Measurements from ENCODE around the gene RHOD. TPM values are rescaled to one million over a fixed set of nuclear protein-coding genes. Genes with fewer than 3 reads are reported as not detected.

RHOD gene
- total RNA-seq, 1 donor from 2014 or later, result 29.8 TPM

GRCh38 chr11:67095214-67095507, 38.5 kb downstream of the RHOD start:
- H3K9me3 ChIP-seq (ENCODE audit: insufficient read depth, low read depth, low read length), result no peaks in the 10 kb centered on the region
- no peak for DNase-seq (ENCODE audit: low read depth)
- no peak overlapping the region for H3K4me2 ChIP-seq (ENCODE audit: low read length)
- no peak for FAIRE-seq
- H3K27me3 ChIP-seq (ENCODE audit: insufficient read depth, low read length), result no peaks in the 10 kb centered on the region
- H3K4me1 ChIP-seq (ENCODE audit: insufficient read depth, low read length), result no peaks in the 10 kb centered on the region
- no peak for TF ChIP-seq CTCF (IDR thresholded peaks at IDR 0.05; ENCODE audit: insufficient read depth, low read depth, low read length)
- no peak for TF ChIP-seq EZH2 (IDR thresholded peaks at IDR 0.05; ENCODE audit: insufficient read depth, low read length)
- H2AFZ ChIP-seq (ENCODE audit: low read depth, low read length), result no peak overlapping the region
- no peak overlapping the region for H3K27ac ChIP-seq (ENCODE audit: low read depth, low read length)
- Mint-ChIP-seq H3K36me3 (ENCODE audit: low read depth, unreplicated experiment) (no peaks in the 10 kb centered on the region), H3K9me3 (ENCODE audit: unreplicated experiment) (no peaks in the 10 kb centered on the region), H3K4me1 (ENCODE audit: low read depth, unreplicated experiment) (peaks cover 3% of the 10 kb centered on the region), H3K4me3 (ENCODE audit: unreplicated experiment) (no peak overlapping the region), H3K27ac (ENCODE audit: unreplicated experiment) (no peak overlapping the region), H3K27me3 (ENCODE audit: low read depth, unreplicated experiment) (peaks cover 9% of the 10 kb centered on the region)
- no peaks in the 10 kb centered on the region for H3K36me3 ChIP-seq (ENCODE audit: insufficient read depth, low read length)
- no peak overlapping the region for H3K4me3 ChIP-seq (ENCODE audit: insufficient read depth, low read depth, low read length)
- H4K20me1 ChIP-seq (ENCODE audit: insufficient read depth, low read length), result no peaks in the 10 kb centered on the region
- H3K9ac ChIP-seq (ENCODE audit: low read length), result no peak overlapping the region
- H3K79me2 ChIP-seq (ENCODE audit: insufficient read depth, low read length), result no peaks in the 10 kb centered on the region

GRCh38 chr11:67098799-67099429, 42.3 kb downstream of the RHOD start:
- Histone ChIP-seq H4K20me1 (ENCODE audit: insufficient read depth, low read length) (no peaks in the 10 kb centered on the region), H3K4me3 (ENCODE audit: insufficient read depth, low read depth, low read length) (no peak overlapping the region), H2AFZ (ENCODE audit: low read depth, low read length) (no peak overlapping the region), H3K4me2 (ENCODE audit: low read length) (no peak overlapping the region), H3K4me1 (ENCODE audit: insufficient read depth, low read length) (no peaks in the 10 kb centered on the region), H3K27me3 (ENCODE audit: insufficient read depth, low read length) (no peaks in the 10 kb centered on the region), H3K27ac (ENCODE audit: low read depth, low read length) (no peak overlapping the region), H3K36me3 (ENCODE audit: insufficient read depth, low read length) (no peaks in the 10 kb centered on the region), H3K9ac (ENCODE audit: low read length) (no peak overlapping the region), H3K9me3 (ENCODE audit: insufficient read depth, low read depth, low read length) (no peaks in the 10 kb centered on the region), H3K79me2 (ENCODE audit: insufficient read depth, low read length) (no peaks in the 10 kb centered on the region)
- Mint-ChIP-seq H3K36me3 (ENCODE audit: low read depth, unreplicated experiment) (peaks cover 2% of the 10 kb centered on the region), H3K27me3 (ENCODE audit: low read depth, unreplicated experiment) (peaks cover 9% of the 10 kb centered on the region), H3K9me3 (ENCODE audit: unreplicated experiment) (no peaks in the 10 kb centered on the region), H3K4me3 (ENCODE audit: unreplicated experiment) (no peak overlapping the region), H3K27ac (ENCODE audit: unreplicated experiment) (no peak overlapping the region), H3K4me1 (ENCODE audit: low read depth, unreplicated experiment) (peaks cover 9% of the 10 kb centered on the region)
- TF ChIP-seq EZH2 (IDR thresholded peaks at IDR 0.05; ENCODE audit: insufficient read depth, low read length) (no peak), CTCF (IDR thresholded peaks at IDR 0.05; ENCODE audit: insufficient read depth, low read depth, low read length) (no peak)
- FAIRE-seq, result no peak
- DNase-seq (ENCODE audit: low read depth), result no peak

GRCh38 chr11:67099831-67100324, 43.2 kb downstream of the RHOD start:
- Mint-ChIP-seq H3K4me1 (ENCODE audit: low read depth, unreplicated experiment) (peaks cover 9% of the 10 kb centered on the region), H3K27ac (ENCODE audit: unreplicated experiment) (no peak overlapping the region), H3K36me3 (ENCODE audit: low read depth, unreplicated experiment) (peaks cover 2% of the 10 kb centered on the region), H3K9me3 (ENCODE audit: unreplicated experiment) (no peaks in the 10 kb centered on the region), H3K27me3 (ENCODE audit: low read depth, unreplicated experiment) (peaks cover 9% of the 10 kb centered on the region), H3K4me3 (ENCODE audit: unreplicated experiment) (no peak overlapping the region)
- no peak overlapping the region for H3K9ac ChIP-seq (ENCODE audit: low read length)
- no peaks in the 10 kb centered on the region for H3K9me3 ChIP-seq (ENCODE audit: insufficient read depth, low read depth, low read length)
- H3K27me3 ChIP-seq (ENCODE audit: insufficient read depth, low read length), result no peaks in the 10 kb centered on the region
- H2AFZ ChIP-seq (ENCODE audit: low read depth, low read length), result no peak overlapping the region
- H3K36me3 ChIP-seq (ENCODE audit: insufficient read depth, low read length), result no peaks in the 10 kb centered on the region
- no peak for DNase-seq (ENCODE audit: low read depth)
- H4K20me1 ChIP-seq (ENCODE audit: insufficient read depth, low read length), result no peaks in the 10 kb centered on the region
- no peaks in the 10 kb centered on the region for H3K4me1 ChIP-seq (ENCODE audit: insufficient read depth, low read length)
- no peaks in the 10 kb centered on the region for H3K79me2 ChIP-seq (ENCODE audit: insufficient read depth, low read length)
- no peak overlapping the region for H3K27ac ChIP-seq (ENCODE audit: low read depth, low read length)
- no peak overlapping the region for H3K4me3 ChIP-seq (ENCODE audit: insufficient read depth, low read depth, low read length)
- FAIRE-seq, result no peak
- H3K4me2 ChIP-seq (ENCODE audit: low read length), result no peak overlapping the region
- TF ChIP-seq EZH2 (IDR thresholded peaks at IDR 0.05; ENCODE audit: insufficient read depth, low read length) (no peak), CTCF (IDR thresholded peaks at IDR 0.05; ENCODE audit: insufficient read depth, low read depth, low read length) (no peak)

Measured in astrocyte (in vitro differentiated cells and primary cell).